ENCODE data around the gene C11orf65.

- TF ChIP-seq CTCF (conservative IDR thresholded peaks at IDR 0.05; ENCODE audit: low read depth, low read length) (no peak), EZH2phosphoT487 (IDR thresholded peaks at IDR 0.05; ENCODE audit: borderline replicate concordance, low read length) (no peak), EZH2 (IDR thresholded peaks at IDR 0.05; ENCODE audit: low read length, unreplicated experiment) (no peak)
Observed at GRCh38 chr11:108341654-108342053, 125.7 kb downstream of the C11orf65 start.

Data from PC-3 (cell line).